ENCODE measurements around the gene HCN2. TPM values are rescaled to one million over a fixed set of nuclear protein-coding genes. Genes with fewer than 3 reads are reported as not detected.

HCN2 gene
- total RNA-seq, 4 donors from 2014 or later, result 0.12 to 0.27 (median 0.21) TPM

GRCh38 chr19:591099-591958, 1.6 kb downstream of the HCN2 start:
- Histone ChIP-seq H3K27ac (no peak overlapping the region), H3K36me3 (no peaks in the 10 kb centered on the region), H3K9me3 (peaks cover 0 to 4% (median 0%) of the 10 kb centered on the region in 3 donors), H3K4me3 (no peak overlapping the region), H3K4me1 (peaks cover 0 to 33% (median 7%) of the 10 kb centered on the region in 3 donors), H3K27me3 (peaks cover 93% of the 10 kb centered on the region)
- no peak for TF ChIP-seq EP300 (IDR thresholded peaks at IDR 0.05)
- 0% methylated on average over 1 of the region's 75 CpGs; no CpG with 5 or more reads in 1 of the 2 donors for WGBS, 2 donors (ENCODE audit: low coverage in 1 of 2)
- ATAC-seq, result no peak

GRCh38 chr19:592101-592500, 2.4 kb downstream of the HCN2 start:
- no peak for ATAC-seq
- Histone ChIP-seq H3K27me3 (peaks cover 93% of the 10 kb centered on the region), H3K4me1 (peaks cover 0 to 33% (median 7%) of the 10 kb centered on the region in 3 donors), H3K36me3 (no peaks in the 10 kb centered on the region), H3K9me3 (peaks cover 0 to 4% (median 0%) of the 10 kb centered on the region in 3 donors), H3K27ac (no peak overlapping the region), H3K4me3 (no peak overlapping the region)
- WGBS, 2 donors (ENCODE audit: low coverage in 1 of 2), result no CpG with 5 or more reads among the region's 19 CpGs
- no peak for TF ChIP-seq POLR2A (IDR thresholded peaks at IDR 0.05)
- no peak for TF ChIP-seq CTCF (IDR thresholded peaks at IDR 0.05)
- no peak for TF ChIP-seq POLR2AphosphoS5 (IDR thresholded peaks at IDR 0.05)
- TF ChIP-seq EP300 (IDR thresholded peaks at IDR 0.05), result no peak

- Histone ChIP-seq H3K27me3 (peaks cover 90% of the 10 kb centered on the region), H3K27ac (no peak overlapping the region), H3K9me3 (peaks cover 0 to 4% (median 0%) of the 10 kb centered on the region in 3 donors), H3K4me1 (peaks cover 0 to 31% (median 7%) of the 10 kb centered on the region in 3 donors), H3K36me3 (no peaks in the 10 kb centered on the region), H3K4me3 (no peak overlapping the region)
- WGBS, 2 donors (ENCODE audit: low coverage in 1 of 2), result 87 to 93% methylated on average over 3 to 5 of the region's 18 CpGs
- TF ChIP-seq POLR2AphosphoS5 (IDR thresholded peaks at IDR 0.05) (no peak), EP300 (IDR thresholded peaks at IDR 0.05) (no peak), CTCF (IDR thresholded peaks at IDR 0.05) (no peak), POLR2A (IDR thresholded peaks at IDR 0.05) (no peak)
- no peak for ATAC-seq
Measured at GRCh38 chr19:593055-593454, 3.4 kb downstream of the HCN2 start.

GRCh38 chr19:593505-593904, 3.8 kb downstream of the HCN2 start:
- Histone ChIP-seq H3K27ac (no peak overlapping the region), H3K4me3 (no peak overlapping the region), H3K36me3 (no peaks in the 10 kb centered on the region), H3K27me3 (peaks cover 89% of the 10 kb centered on the region), H3K4me1 (peaks cover 0 to 26% (median 4%) of the 10 kb centered on the region in 3 donors), H3K9me3 (peaks cover 0 to 4% (median 0%) of the 10 kb centered on the region in 3 donors)
- WGBS, 2 donors (ENCODE audit: low coverage in 1 of 2), result 44 to 45% methylated on average over 4 to 6 of the region's 9 CpGs
- TF ChIP-seq POLR2A (IDR thresholded peaks at IDR 0.05) (no peak), POLR2AphosphoS5 (IDR thresholded peaks at IDR 0.05) (no peak), EP300 (IDR thresholded peaks at IDR 0.05) (no peak), CTCF (IDR thresholded peaks at IDR 0.05) (no peak)
- no peak for ATAC-seq

- Histone ChIP-seq H3K27ac (no peak overlapping the region), H3K36me3 (no peaks in the 10 kb centered on the region), H3K4me3 (no peak overlapping the region), H3K27me3 (peaks cover 80% of the 10 kb centered on the region), H3K9me3 (peaks cover 0 to 4% (median 0%) of the 10 kb centered on the region in 3 donors), H3K4me1 (peaks cover 0 to 17% (median 1%) of the 10 kb centered on the region in 3 donors)
- TF ChIP-seq CTCF (IDR thresholded peaks at IDR 0.05) (no peak), EP300 (IDR thresholded peaks at IDR 0.05) (no peak), POLR2A (IDR thresholded peaks at IDR 0.05) (no peak), POLR2AphosphoS5 (IDR thresholded peaks at IDR 0.05) (no peak)
- no peak for ATAC-seq
- WGBS, 2 donors (ENCODE audit: low coverage in 1 of 2), result 80 to 85% methylated on average over 1 to 4 of the region's 24 CpGs
Measured at GRCh38 chr19:594265-594870, 4.7 kb downstream of the HCN2 start.
